Stimulated activated memory B cell treated with anti-CD40 and anti-IgM and Interleukin-4, amounts not matched to agents 10 μg/mL and 1 μg/mL and 100 μg/mL, for 72 hours (primary cell): Measurements from ENCODE around the gene HTR2A.
"Not testable (repeated sequence)": the region's sequence is repeated elsewhere in the genome, so short reads cannot be mapped to it uniquely, and the experiment has no call there.

Experiments
- ATAC-seq: fragments of 150-1000 bp; cut with Tn5 transposase; 2 replicates; pipeline ENCODE4 v1.10.0; 2021
- H3K27ac Mint-ChIP-seq: one replicate; pipeline ENCODE4 v1.8.0; 2022; ENCODE audit warnings: mild to moderate bottlenecking, mixed read lengths
- H3K27me3 Mint-ChIP-seq: one replicate; pipeline ENCODE4 v1.8.0; 2022; ENCODE audit warnings: mixed read lengths
- H3K36me3 Mint-ChIP-seq: one replicate; pipeline ENCODE4 v1.8.0; 2022; ENCODE audit warnings: mixed read lengths
- H3K4me1 Mint-ChIP-seq: one replicate; pipeline ENCODE4 v1.8.0; 2022; ENCODE audit warnings: mixed read lengths
- H3K4me3 Mint-ChIP-seq: one replicate; pipeline ENCODE4 v1.8.0; 2022; ENCODE audit warnings: mild to moderate bottlenecking, moderate library complexity, mixed read lengths
- H3K9me3 Mint-ChIP-seq: one replicate; pipeline ENCODE4 v1.8.0; 2022; ENCODE audit warnings: mixed read lengths

HTR2A gene

GRCh38 chr13:46852168-46852567 lies 44.7 kb downstream of the HTR2A start:
- no peaks in the 10 kb centered on the region for H3K4me1 Mint-ChIP-seq
- H3K4me3 Mint-ChIP-seq, result no peak overlapping the region
- H3K27me3 Mint-ChIP-seq, result peaks cover 24% of the 10 kb centered on the region
- no peaks in the 10 kb centered on the region for H3K9me3 Mint-ChIP-seq
- ATAC-seq, result no peak
- no peak overlapping the region for H3K27ac Mint-ChIP-seq
- no peaks in the 10 kb centered on the region for H3K36me3 Mint-ChIP-seq

GRCh38 chr13:46850214-46850613 lies 46.6 kb downstream of the HTR2A start:
- no peaks in the 10 kb centered on the region for H3K36me3 Mint-ChIP-seq
- no peaks in the 10 kb centered on the region for H3K9me3 Mint-ChIP-seq
- ATAC-seq, result no peak
- peaks cover 28% of the 10 kb centered on the region for H3K27me3 Mint-ChIP-seq
- H3K27ac Mint-ChIP-seq, result no peak overlapping the region
- H3K4me3 Mint-ChIP-seq, result no peak overlapping the region
- H3K4me1 Mint-ChIP-seq, result no peaks in the 10 kb centered on the region

GRCh38 chr13:46846726-46847125 lies 50.1 kb downstream of the HTR2A start:
- ATAC-seq, result no peak
- H3K27me3 Mint-ChIP-seq, result peaks cover 32% of the 10 kb centered on the region
- no peak overlapping the region for H3K4me3 Mint-ChIP-seq
- H3K27ac Mint-ChIP-seq, result no peak overlapping the region
- no peaks in the 10 kb centered on the region for H3K9me3 Mint-ChIP-seq
- no peaks in the 10 kb centered on the region for H3K36me3 Mint-ChIP-seq
- no peaks in the 10 kb centered on the region for H3K4me1 Mint-ChIP-seq

- no peaks in the 10 kb centered on the region for H3K36me3 Mint-ChIP-seq
- peaks cover 7% of the 10 kb centered on the region for H3K4me1 Mint-ChIP-seq
- H3K27ac Mint-ChIP-seq, result no peak overlapping the region
- ATAC-seq, result no peak
- peaks cover 3% of the 10 kb centered on the region for H3K9me3 Mint-ChIP-seq
- no peak overlapping the region for H3K4me3 Mint-ChIP-seq
- H3K27me3 Mint-ChIP-seq, result peaks cover 32% of the 10 kb centered on the region
Measured at GRCh38 chr13:46845146-46845545, 51.7 kb downstream of the HTR2A start.

- no peak overlapping the region for H3K4me3 Mint-ChIP-seq
- no peaks in the 10 kb centered on the region for H3K36me3 Mint-ChIP-seq
- ATAC-seq, result no peak
- H3K9me3 Mint-ChIP-seq, result peaks cover 3% of the 10 kb centered on the region
- H3K4me1 Mint-ChIP-seq, result peaks cover 7% of the 10 kb centered on the region
- H3K27me3 Mint-ChIP-seq, result peaks cover 26% of the 10 kb centered on the region
- H3K27ac Mint-ChIP-seq, result no peak overlapping the region
Measured at GRCh38 chr13:46844431-46844830, 52.4 kb downstream of the HTR2A start.

GRCh38 chr13:46839399-46839798 lies 57.5 kb downstream of the HTR2A start:
- H3K4me1 Mint-ChIP-seq, result peaks cover 7% of the 10 kb centered on the region
- H3K36me3 Mint-ChIP-seq, result no peaks in the 10 kb centered on the region
- H3K4me3 Mint-ChIP-seq, result no peak overlapping the region
- peaks cover 9% of the 10 kb centered on the region for H3K27me3 Mint-ChIP-seq
- no peak for ATAC-seq
- peaks cover 3% of the 10 kb centered on the region for H3K9me3 Mint-ChIP-seq
- H3K27ac Mint-ChIP-seq, result no peak overlapping the region

- ATAC-seq, result no peak
- Mint-ChIP-seq H3K9me3 (no peaks in the 10 kb centered on the region), H3K27ac (no peak overlapping the region), H3K27me3 (no peaks in the 10 kb centered on the region), H3K4me1 (no peaks in the 10 kb centered on the region), H3K36me3 (no peaks in the 10 kb centered on the region), H3K4me3 (no peak overlapping the region)
Measured at GRCh38 chr13:46834657-46835056, 62.2 kb downstream of the HTR2A start.

- no peak for ATAC-seq
- Mint-ChIP-seq H3K27ac (no peak overlapping the region), H3K36me3 (no peaks in the 10 kb centered on the region)
Measured at GRCh38 chr13:46831588-46832194, 65.2 kb downstream of the HTR2A start.

GRCh38 chr13:46830405-46831005 lies 66.3 kb downstream of the HTR2A start:
- Mint-ChIP-seq H3K4me1 (no peaks in the 10 kb centered on the region), H3K9me3 (no peaks in the 10 kb centered on the region), H3K27me3 (peaks cover 24% of the 10 kb centered on the region), H3K4me3 (no peak overlapping the region), H3K27ac (no peak overlapping the region), H3K36me3 (no peaks in the 10 kb centered on the region)
- no peak for ATAC-seq

More at GRCh38 chr13:46831588-46832194, 65.2 kb downstream of the HTR2A start:
- no peak overlapping the region for H3K4me3 Mint-ChIP-seq
- H3K9me3 Mint-ChIP-seq, result no peaks in the 10 kb centered on the region
- peaks cover 21% of the 10 kb centered on the region for H3K27me3 Mint-ChIP-seq
- no peaks in the 10 kb centered on the region for H3K4me1 Mint-ChIP-seq

- H3K27ac Mint-ChIP-seq, result no peak overlapping the region
- no peaks in the 10 kb centered on the region for H3K9me3 Mint-ChIP-seq
- H3K4me1 Mint-ChIP-seq, result no peaks in the 10 kb centered on the region
- no peak for ATAC-seq
- H3K27me3 Mint-ChIP-seq, result peaks cover 22% of the 10 kb centered on the region
- no peaks in the 10 kb centered on the region for H3K36me3 Mint-ChIP-seq
- no peak overlapping the region for H3K4me3 Mint-ChIP-seq
Measured at GRCh38 chr13:46822551-46822950, 74.3 kb downstream of the HTR2A start.

GRCh38 chr13:46817838-46818476 lies 78.9 kb downstream of the HTR2A start:
- H3K4me1 Mint-ChIP-seq, result no peaks in the 10 kb centered on the region
- ATAC-seq, result peak; percentile 25
- H3K4me3 Mint-ChIP-seq, result no peak overlapping the region
- no peak overlapping the region for H3K27ac Mint-ChIP-seq
- no peaks in the 10 kb centered on the region for H3K36me3 Mint-ChIP-seq
- H3K9me3 Mint-ChIP-seq, result no peaks in the 10 kb centered on the region
- H3K27me3 Mint-ChIP-seq, result peaks cover 9% of the 10 kb centered on the region

- Mint-ChIP-seq H3K27me3 (peaks cover 16% of the 10 kb centered on the region), H3K36me3 (peaks cover 4% of the 10 kb centered on the region), H3K9me3 (peaks cover 4% of the 10 kb centered on the region), H3K27ac (no peak overlapping the region), H3K4me1 (no peaks in the 10 kb centered on the region), H3K4me3 (no peak overlapping the region)
- ATAC-seq, result no peak
Measured at GRCh38 chr13:46817095-46817494, 79.8 kb downstream of the HTR2A start.

- Mint-ChIP-seq H3K36me3 (peaks cover 6% of the 10 kb centered on the region), H3K4me3 (no peak overlapping the region), H3K4me1 (no peaks in the 10 kb centered on the region), H3K27me3 (peaks cover 20% of the 10 kb centered on the region), H3K9me3 (peaks cover 6% of the 10 kb centered on the region), H3K27ac (no peak overlapping the region)
- no peak for ATAC-seq
Measured at GRCh38 chr13:46816371-46816770, 80.5 kb downstream of the HTR2A start.

- Mint-ChIP-seq H3K27ac (no peak overlapping the region), H3K27me3 (peaks cover 11% of the 10 kb centered on the region), H3K9me3 (peaks cover 6% of the 10 kb centered on the region), H3K4me1 (no peaks in the 10 kb centered on the region), H3K36me3 (peaks cover 6% of the 10 kb centered on the region), H3K4me3 (no peak overlapping the region)
- no peak for ATAC-seq
Measured at GRCh38 chr13:46812301-46812797, 84.5 kb downstream of the HTR2A start.

GRCh38 chr13:46810440-46810839 lies 86.4 kb downstream of the HTR2A start:
- Mint-ChIP-seq H3K4me1 (no peaks in the 10 kb centered on the region), H3K9me3 (peaks cover 6% of the 10 kb centered on the region), H3K4me3 (no peak overlapping the region), H3K27me3 (peaks cover 11% of the 10 kb centered on the region), H3K36me3 (peaks cover 6% of the 10 kb centered on the region), H3K27ac (no peak overlapping the region)
- no peak for ATAC-seq

GRCh38 chr13:46804921-46805320 lies 91.9 kb downstream of the HTR2A start:
- not testable (repeated sequence) for H3K4me1 Mint-ChIP-seq, H3K36me3 Mint-ChIP-seq, H3K9me3 Mint-ChIP-seq, H3K27ac Mint-ChIP-seq, H3K4me3 Mint-ChIP-seq, ATAC-seq
- peaks cover 13% of the 10 kb centered on the region for H3K27me3 Mint-ChIP-seq
